NCI-H510A treated with DMSO at 0.1 percent for 48 hours (cell line): ENCODE measurements around the gene ADPRHL1.

ENCODE experiments used
- DNase-seq: peaks from one replicate; lab custom pipeline; 2025; lab: John Stamatoyannopoulos, UW

Gene ADPRHL1

DNA sequence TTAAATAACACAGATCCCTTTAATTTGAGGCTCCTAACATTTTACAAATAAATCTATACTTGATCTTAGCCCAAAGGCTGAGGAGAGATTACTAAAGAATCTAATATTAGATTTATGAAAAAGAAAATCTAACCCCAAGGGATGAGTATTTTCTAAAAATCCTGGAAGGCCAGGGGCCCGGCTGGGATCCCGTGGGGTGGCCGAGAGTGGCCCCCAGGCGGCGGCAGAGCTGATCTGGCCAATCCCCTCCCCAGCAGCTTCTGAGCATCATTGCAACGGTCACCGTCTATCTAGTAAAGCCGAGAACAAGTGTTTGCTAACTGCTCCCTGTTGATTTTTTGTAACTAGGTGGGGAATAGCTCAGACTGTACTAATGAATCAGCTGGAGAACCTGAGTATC is 37.5 kb downstream of the ADPRHL1 start:
- no peak for DNase-seq

GRCh38 chr13:113415032-113415431 is 38.3 kb downstream of the ADPRHL1 start:
- DNase-seq = no peak

- no peak for DNase-seq
Measured at GRCh38 chr13:113414335-113414734, 39.0 kb downstream of the ADPRHL1 start.

DNA sequence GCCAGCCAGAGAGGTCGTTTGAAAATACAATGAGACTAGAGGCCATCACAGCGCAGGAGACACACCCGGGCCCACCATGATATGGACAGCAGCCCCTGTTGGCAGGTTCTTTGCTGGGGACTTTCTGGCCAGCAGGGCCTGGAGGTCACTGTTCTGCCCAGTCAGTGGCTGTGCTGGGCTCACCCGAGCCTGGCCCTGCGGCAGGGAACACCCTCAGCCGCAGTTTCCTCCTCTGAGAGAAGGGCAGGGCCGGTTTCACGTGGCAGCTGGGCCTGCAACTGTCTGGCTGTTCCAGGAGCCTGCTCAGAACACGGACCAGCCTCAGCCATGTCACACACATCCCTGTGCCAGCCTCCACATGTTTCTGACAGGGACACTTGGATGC is 39.4 kb downstream of the ADPRHL1 start:
- no peak for DNase-seq

DNA sequence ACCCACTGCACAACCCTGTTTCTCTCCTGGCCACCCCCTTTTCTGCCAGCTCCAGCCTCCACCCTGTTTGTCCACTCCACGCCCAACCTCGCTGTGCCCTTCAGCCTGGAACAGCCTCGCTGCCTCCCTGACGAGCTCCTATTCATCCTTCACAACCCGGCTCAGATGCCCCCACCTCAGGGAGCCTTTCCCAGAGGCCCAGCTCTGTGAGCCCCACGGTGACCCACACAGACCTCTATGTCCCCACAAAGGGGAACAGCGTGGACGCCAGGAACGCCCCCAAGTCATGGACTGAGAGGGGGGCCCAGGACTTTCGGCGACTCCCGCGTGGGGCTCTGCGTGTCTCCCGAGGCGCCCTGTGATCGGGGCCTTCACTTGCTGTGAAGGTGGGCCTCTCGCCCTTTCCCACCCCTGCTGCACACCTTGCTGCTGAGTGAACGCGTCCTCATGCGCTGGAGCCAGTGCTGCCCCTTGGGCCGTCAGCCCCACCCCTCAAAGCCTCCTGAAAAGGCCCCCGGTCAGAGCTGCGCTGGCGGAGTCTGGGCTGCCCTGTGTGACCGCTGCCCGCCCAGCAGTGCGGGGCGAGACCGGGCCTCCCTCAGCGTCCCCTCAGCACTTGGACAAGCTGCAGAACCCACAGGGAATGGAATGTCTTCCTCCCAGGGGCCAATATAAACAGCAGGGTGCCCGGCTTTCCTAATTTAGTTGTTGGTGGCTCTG is 40.0 kb downstream of the ADPRHL1 start:
- no peak for DNase-seq

- no peak for DNase-seq
Measured at GRCh38 chr13:113412440-113412839, 40.8 kb downstream of the ADPRHL1 start.

DNA sequence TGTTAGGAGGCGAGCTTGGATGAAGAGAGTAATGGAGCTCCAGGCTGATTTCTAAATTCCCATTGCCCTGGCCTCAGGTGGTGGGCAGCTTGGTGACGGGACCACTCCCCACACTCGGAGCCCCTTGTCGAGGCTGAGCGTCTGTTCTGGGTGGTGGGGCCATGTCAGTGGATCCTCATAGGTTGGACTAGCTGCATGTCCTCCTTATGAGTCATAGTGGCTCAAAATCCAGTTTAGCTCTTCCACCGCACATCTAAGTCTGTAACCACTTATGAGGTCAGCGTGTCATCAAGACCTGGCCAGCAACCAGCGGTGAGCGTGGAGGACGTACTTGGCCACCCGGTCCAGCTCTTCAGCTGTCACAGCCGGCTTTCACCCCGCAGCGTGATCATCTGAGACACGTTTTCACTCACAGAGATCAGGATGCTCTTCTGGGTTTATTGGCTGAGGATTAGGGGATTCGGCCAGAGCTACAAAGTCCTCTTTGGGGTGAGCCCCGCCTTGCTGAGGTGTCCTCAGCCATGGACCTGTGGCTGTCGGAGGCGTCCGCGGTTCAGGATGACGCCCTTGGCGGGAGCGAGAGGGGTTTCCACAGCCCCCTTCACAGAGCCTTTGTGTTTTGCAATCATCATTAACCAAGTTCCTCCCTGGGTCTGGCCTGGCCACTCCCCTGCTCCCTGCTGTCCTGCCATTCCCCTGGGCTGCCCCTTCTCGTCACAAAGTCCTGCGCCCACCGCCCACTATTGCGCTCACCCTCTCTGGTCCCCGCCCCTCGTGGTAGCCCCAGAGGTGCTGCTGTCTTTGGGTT is 41.9 kb downstream of the ADPRHL1 start:
- no peak for DNase-seq

DNA sequence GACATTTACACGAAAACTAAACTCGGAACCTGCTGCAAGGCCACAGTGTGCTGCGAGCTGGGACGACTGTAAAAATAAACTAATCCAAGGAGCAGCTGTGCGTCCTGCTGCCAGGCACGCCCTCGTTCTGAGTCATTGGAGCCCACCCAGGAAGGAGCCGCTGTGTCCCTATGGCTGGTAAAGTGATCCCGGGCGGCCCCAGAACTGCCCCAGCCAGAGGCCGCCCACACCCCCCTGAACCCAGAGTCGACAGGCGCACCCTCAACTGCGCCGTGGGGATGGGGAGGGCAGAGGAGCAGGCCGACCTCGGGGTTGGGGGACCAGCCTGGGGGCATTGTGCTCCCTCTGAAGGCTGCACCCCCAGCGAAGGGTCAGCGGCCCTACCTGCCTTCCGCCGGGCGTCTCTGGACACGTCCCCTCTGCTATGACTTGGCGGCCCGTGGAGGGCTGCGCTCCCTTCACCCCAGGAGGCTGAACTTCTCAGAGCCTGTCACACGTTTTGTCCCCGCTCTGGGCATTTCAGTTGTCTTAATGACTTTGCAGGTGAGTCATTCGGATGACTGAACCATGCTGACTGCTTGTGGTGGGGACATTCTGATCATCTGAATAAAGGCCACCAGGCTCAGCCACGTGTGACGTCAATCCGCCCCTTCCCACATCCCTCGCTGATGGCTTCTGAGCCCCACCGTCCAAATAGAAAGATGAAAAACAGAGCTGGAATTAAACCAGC is 42.7 kb downstream of the ADPRHL1 start:
- DNase-seq = no peak

DNA sequence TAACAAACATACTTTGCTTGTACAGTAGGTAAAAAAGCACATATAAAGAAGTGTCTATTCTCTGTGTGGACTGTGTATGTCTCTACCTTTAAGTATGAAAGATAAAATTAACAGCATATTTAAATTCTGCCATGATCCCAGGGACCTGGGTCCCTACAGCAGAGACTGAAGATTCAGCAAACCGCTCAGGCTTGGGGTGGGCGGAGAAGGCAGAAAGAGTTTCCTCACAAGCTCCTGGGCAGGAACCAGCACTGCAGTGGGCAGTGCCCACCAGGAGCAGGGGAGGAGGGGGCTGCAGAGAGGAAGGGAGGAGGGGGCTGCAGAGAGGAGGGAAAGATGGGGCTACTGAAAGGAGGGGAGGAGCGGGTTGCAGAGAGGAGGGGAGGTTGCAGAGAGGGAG is 44.7 kb downstream of the ADPRHL1 start:
- no peak for DNase-seq

DNA sequence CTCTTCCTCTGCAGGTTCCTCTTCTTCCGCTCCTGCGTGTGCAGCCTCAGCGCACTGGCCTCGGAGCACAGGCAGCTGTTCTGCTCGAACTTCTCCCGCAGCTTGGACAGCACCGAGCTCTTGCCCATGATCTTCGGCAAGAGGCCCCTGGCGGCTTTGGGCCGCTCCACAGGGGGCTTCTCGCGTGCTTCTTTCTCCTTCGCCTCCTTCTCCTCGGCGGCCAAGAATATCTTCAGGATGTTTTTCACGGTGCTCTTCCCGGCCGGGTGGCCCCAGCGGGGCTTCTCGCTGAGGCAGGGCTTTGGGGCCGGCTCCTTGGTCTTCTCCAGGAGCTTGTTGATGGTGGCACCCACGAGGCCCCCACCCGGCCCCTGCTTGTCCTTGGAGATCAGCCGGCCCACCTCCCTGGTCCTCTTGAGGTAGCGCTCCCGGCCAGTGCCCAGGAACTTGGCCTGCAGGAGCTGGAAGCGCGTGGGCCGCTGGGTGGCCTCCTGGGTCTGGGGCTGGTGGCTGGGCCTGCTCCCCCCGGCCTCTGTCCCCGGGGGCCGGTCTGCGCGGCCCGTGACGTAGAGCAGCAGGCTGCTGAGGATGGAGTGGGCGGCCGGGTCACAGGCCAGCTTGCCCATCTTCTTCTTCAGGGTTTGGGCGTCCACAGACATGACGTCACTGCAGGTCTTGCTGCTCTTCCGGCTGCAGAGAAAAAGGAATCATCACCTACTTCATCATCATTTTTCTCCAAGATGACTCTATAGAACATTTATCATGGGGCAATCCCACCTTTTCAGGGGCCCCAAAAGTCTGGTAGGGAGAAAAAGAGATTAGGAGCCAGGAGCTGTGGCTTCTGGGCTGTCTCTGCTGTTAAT is 45.5 kb downstream of the ADPRHL1 start:
- no peak for DNase-seq

GRCh38 chr13:113407103-113407530 is 46.2 kb downstream of the ADPRHL1 start:
- no peak for DNase-seq

- DNase-seq = no peak
Measured at GRCh38 chr13:113406321-113407102, 46.8 kb downstream of the ADPRHL1 start.

DNA sequence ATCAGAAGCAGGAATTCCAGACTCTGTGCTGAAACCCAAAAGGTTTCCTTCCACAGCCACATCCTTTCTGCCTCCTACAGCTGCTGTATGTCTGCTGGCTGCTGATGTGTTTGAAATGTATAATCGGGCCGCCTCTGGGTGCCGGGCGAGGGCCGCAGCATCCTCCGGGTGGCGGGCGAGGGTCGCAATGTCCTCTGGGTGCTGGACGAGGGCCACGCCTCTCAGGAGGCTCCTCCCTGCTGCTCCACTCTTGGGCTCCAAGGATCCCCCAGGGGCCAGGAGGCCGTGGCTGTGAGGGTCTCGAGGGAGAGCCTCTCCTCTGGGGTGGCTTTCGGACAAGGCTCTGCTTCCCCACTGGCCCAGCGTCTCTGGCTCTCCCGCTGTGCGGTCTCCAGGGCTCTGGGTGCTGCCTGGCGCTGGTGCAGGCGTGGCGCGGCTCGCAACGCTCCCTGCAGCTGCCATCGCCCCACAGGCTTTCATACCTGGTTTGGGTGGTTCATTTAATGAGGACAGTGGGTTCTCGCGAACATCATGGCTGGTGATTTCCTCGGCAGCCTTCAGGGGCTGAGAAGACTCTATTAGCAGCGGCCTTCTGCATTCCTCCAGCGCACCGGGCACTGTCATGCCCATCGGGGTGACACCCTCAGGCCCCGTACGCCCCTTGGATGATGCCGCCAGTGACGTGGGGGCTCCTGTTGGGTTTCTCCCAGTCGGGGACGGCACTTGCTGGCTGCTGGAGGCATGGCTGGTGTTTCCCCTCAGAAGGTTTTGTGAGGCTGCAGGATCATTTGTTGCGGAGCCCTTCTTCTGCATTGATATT is 47.6 kb downstream of the ADPRHL1 start:
- DNase-seq = no peak

DNA sequence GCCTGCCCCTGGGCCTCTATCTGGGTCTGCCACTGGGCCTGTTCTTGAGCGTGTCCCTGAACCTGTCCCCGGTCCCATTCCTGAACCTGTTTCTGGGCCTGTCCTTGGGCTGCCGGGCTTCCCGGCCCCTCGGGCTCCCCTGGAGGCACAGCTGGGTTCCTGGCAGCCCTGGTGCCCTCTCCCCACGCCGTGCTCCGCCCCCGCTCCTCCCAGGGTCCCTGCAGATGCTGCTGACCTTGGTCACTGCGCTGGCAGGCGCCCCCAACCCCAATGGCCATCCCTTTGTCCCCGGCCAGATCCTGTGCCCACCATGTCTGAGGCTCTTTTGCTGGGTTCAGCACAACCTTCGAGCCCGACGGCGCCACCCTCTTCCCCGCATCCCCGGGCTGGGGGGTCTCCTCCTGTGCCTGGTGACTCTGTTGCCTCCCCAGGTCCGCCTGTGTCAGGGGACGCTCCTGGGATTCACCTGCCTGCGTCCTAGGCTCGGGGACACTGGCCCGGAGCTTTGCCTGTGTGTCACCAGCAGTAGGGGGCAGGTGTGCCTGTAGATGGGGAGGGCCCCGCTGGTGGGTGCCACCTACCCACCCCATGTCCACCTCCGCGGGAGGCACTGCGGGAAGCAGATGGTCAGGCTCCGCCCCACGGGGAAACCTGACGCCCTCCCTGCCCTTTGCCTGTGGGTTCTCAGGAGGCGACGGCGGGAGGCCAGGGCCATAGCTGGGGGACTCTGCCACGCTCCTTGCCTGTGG is 48.4 kb downstream of the ADPRHL1 start:
- no peak for DNase-seq

DNA sequence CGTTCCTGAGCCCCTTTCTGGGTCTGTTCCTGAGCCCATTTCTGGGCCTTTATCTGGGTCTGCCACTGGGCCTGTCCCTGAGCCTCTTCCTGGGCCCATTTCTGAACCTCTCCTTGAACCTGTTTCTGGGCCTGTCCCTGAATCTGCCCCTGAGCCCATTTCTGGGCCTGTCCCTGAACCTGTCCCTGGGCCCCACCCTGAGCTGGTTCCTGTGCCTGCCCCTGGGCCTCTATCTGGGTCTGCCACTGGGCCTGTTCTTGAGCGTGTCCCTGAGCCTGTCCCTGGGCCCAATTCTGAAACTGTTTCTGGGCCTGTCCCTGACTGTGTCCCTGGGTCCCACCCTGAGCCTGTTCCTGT is 48.9 kb downstream of the ADPRHL1 start:
- DNase-seq = no peak

DNA sequence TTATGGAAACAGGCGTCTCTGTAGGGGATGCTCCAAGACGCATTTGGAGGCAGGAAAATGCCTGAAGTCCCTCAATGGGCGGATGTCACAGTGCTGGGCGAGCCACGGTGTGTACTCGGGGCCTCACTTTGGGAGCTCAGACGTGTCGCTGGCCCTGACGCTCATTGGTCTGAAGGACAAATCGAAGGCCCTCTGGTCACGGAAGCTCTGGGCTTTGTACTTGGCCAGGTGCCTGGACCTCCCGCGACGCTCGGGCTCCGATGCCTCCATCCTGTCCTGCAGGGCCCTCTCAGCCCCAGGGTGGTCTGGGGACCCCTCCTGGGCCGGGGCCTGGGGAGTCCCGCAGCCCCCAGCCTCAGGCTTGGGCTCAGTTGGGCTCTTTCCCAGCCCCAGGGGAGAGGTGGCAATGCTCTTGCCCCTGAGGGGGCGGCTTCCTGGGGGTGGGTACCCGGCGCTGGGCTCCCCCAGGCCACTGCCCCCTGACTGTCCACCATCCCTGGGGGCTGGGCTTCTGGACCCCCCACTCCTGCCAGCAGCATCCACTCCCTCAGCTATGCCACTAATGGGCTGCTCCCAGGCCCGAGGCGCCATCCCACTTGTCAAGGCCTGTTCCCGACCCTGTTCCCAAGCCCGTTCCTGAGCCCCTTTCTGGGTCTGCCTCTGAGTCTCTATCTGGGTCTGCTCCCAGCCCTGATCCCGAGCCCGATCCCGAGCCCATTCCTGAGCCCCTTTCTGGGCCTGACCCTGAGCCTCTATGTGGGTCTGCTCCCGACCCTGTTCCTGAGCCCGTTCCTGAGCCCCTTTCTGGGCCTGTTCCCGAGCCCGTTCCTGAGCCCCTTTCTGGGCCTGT is 49.8 kb downstream of the ADPRHL1 start:
- DNase-seq = no peak

DNA sequence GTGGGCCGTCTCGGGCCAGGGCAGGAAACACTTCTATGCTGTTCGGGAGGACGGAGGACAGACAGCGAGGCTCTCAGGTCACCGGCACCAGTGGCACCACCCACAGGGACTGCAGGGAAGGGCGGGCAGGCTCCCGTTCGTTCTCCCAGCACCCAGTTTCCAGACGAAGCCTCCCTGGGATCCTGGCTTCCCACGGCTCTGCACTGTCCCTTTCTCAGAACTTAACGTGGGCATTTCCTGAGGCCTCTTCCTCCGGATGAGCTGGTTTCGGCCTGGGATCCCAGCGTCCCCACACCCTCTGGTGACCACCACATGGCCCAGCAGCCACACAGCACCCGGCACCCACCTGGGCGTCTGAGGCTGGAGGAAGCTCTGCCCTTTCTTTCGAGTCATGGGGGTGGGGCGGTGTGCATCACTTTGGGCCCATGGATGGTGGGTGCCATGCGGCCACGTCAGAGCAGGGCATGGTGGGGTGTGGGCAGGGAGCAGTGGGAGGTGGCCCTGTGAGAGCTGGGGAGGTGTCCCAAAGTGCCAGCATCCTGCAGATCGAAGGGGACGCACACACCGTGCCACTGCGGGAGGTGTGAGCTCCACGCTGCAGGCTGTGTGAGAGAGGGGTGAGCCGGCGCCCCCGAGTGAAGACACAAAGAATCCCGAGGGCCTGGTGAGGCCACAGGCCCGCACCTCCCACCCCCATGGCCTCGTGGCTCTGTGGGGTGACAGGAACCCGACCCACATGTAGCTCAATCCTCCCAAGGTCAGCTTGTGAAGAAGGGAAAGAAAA is 50.6 kb downstream of the ADPRHL1 start:
- no peak for DNase-seq
